Heart left ventricle (tissue), 16 donors: ENCODE data around the gene OBSL1. TPM values are rescaled to one million over a fixed set of nuclear protein-coding genes. Genes with fewer than 3 reads are reported as not detected.

Experiments
- ATAC-seq, 4 donors: fragments of 200-7000 bp; cut with Tn5 transposase; one replicate each; pipeline ENCODE4 v1.9.1; 2020 to 2022; ENCODE audit warnings: moderate library complexity in 4 of 4, mild to moderate bottlenecking in 3 of 4, moderate number of reproducible peaks in 1 of 4
- DNase-seq, 5 donors: peaks; one replicate each; pipeline ENCODE4 v3.0.0-alpha.2; 2020
- H3K27ac ChIP-seq, 12 donors: fragments of 200-600 bp; sonication (generic) in 4 of 12; one replicate each; pipeline versions ENCODE4 v1.5.0 to v1.8.0; 2016 to 2022; ENCODE audit warnings: mild to moderate bottlenecking in 2 of 12
- H3K27me3 ChIP-seq, 9 donors: fragments of 200-600 bp; sonication (generic) in 2 of 9; one replicate each; pipeline versions ENCODE4 v1.5.1 to v1.8.0; 2016 to 2022; ENCODE audit warnings: mild to moderate bottlenecking in 3 of 9
- H3K36me3 ChIP-seq, 9 donors: fragments of 200-600 bp; sonication (generic) in 2 of 9; one replicate each; pipeline versions ENCODE4 v1.5.0 to v1.8.0; 2018 to 2022; ENCODE audit warnings: mild to moderate bottlenecking in 2 of 9
- H3K4me1 ChIP-seq, 12 donors: fragments of 200-600 bp; sonication (generic) in 4 of 12; one replicate each; pipeline versions ENCODE4 v1.5.0 to v1.8.0; 2016 to 2022; ENCODE audit warnings: mild to moderate bottlenecking in 3 of 12
- H3K4me3 ChIP-seq, 12 donors: fragments of 200-600 bp; sonication (generic) in 4 of 12; one replicate each; pipeline versions ENCODE4 v1.5.0 to v1.8.0; 2017 to 2022; ENCODE audit warnings: mild to moderate bottlenecking in 9 of 12, moderate library complexity in 4 of 12
- H3K9me3 ChIP-seq, 12 donors: fragments of 200-600 bp; sonication (generic) in 4 of 12; one replicate each; pipeline versions ENCODE4 v1.5.0 to v1.8.0; 2016 to 2022; ENCODE audit warnings: mild to moderate bottlenecking in 1 of 12
- POLR2A ChIP-seq, 2 donors: fragments of 450-650 bp; IDR thresholded peaks; one replicate each; pipeline ENCODE4 v1.6.1; 2017; ENCODE audit warnings: antibody characterized with exemption in 2 of 2, mild to moderate bottlenecking in 2 of 2, moderate library complexity in 2 of 2
- WGBS, 4 donors: extraction: QIAGEN DNeasy Blood & Tissue Kit in 2 of 4; methylation state at CpG; one replicate each; pipeline versions ENCODE4 v1.1.5 to v1.1.7; 2013 to 2018; 5-methylcytosine and 5-hydroxymethylcytosine counted together
- intact Hi-C, 10 donors: fragments of 100-400 bp; cut with DNase I; formaldehyde crosslinking; loops; one replicate each; pipeline versions ENCODE4 v1.11.1 to v1.14.2; 2022
- polyA plus RNA-seq, 2 donors: library from polyadenylated mRNA; stranded (reverse); fragments of 200-250 nt; gene quantifications; one replicate each; pipeline ENCODE4 v1.2.3, GENCODE V29; 2013
- total RNA-seq, 9 donors: library from RNA; depleted of rRNA in 2 of 9; stranded (reverse); fragments of >200 nt in 2 of 9; fragmentation: NEBNext Ultra II Directional in 3 of 9; extraction: Animal tissue kit (Norgen Biotek cat#: 25700) in 3 of 9; gene quantifications; one replicate each; pipeline versions ENCODE4 v1.1.0 to v1.2.4, GENCODE V29; 2016 to 2023
- TF ChIP-seq, protein P1 (sequence below), 12 donors: fragments of 200-600 bp; sonication (generic) in 4 of 12; IDR thresholded peaks; one replicate each; pipeline versions ENCODE4 v1.5.0 to v1.8.0; 2018 to 2022; ENCODE audit warnings: antibody characterized with exemption in 12 of 12, mild to moderate bottlenecking in 5 of 12
- donor health status: ischemic (EF 13 %, LVEDD 7.1; RV severe dilation, severe dysfunction).
- donor health status: healthy with polysubstance abuse.
- donor health status: DM: no; HTN: yes; CAD: no.
- donor health status: DM: no; HTN: no; CAD: no.
- donor health status: ischemic (EF 25% LVEDD 6.9; RV normal size, moderate dysfunction).
- donor health status: ischemic (EF 25% LVEDD 5.7; RV mildly dilated, moderate dysfunction).
- donor health status: healthy.
- donor health status: DM: yes; HTN: yes; CAD: no.
- donor health status: ischemic (EF 35%, LVEDD 5.7; RV mildly dilated, moderate dysfunction).
- donor health status: nonischemic (EF 11% LVEDD 7.7; RV severe dilation, severe dysfunction).
- donor health status: DM: yes; HTN: yes; CAD: no.
- donor health status: PGD.
- donor health status: ischemic (EF 29% LVEDD 5.4; RV normal size, mild dysfunction).
- donor health status: nonischemic (EF 23%, LVEDD 6.1; RV moderate dilation, normal function).

Gene OBSL1
- total and polyA plus RNA-seq, 11 donors, result 88.1 to 230 (median 177) TPM

DNA sequence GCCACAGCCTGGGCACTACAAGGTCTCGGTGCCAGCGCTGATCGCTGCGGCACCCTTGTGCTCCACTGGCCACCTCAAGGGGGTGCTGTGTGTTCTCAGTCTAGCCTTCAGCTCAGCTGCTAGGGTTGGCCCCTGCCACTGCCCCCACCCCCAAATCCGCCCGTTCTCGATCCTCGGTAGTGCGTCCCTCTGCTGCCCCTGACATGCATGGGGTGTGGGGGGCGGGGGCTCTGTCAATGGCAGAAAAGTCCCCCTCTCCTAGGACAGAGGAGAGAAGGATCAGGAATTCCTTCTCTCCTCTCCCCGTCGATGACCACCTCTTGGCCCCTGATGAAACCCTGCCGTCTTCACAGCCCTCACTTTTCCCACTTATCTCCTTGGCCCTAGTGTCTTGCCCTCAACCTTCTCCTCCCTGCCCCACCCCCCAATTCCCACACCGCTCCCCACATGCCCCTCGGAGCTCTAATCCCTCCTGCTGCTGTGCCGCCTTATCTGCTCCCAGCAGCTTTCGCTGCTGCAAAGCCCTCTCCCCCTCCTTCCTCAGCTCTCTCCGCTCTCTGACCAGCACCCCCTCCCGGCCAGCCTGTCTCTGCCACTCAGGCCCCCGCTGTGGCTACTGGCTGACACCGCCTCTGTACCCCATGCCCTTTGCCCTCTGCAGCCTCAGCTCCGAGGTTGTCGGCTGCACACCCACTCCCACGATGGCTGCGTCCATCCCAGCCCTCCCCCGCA is 61.4 kb downstream of the OBSL1 start:
- peak; percentile 65 to 78 (median 72) for ATAC-seq
- no peak overlapping the region for H3K27ac ChIP-seq
- H3K9me3 ChIP-seq, result no peaks in the 10 kb centered on the region
- peaks cover 0 to 23% (median 19%) of the 10 kb centered on the region in 9 donors for H3K36me3 ChIP-seq
- H3K4me3 ChIP-seq, result peak overlapping the region in 9 of 12 donors; percentile 27 to 45 (median 31)
- WGBS, 4 donors, result 2 to 3% (median 2%) methylated on average over 17 to 26 of the region's 26 CpGs
- intact Hi-C loops, result no loop called here
- peaks cover 0 to 55% (median 24%) of the 10 kb centered on the region in 9 donors for H3K27me3 ChIP-seq
- DNase-seq, result peak in 3 of 5 donors; percentile 56 to 60 (median 58)
- peaks cover 0 to 59% (median 23%) of the 10 kb centered on the region in 12 donors for H3K4me1 ChIP-seq
- TF ChIP-seq, protein P1, sequence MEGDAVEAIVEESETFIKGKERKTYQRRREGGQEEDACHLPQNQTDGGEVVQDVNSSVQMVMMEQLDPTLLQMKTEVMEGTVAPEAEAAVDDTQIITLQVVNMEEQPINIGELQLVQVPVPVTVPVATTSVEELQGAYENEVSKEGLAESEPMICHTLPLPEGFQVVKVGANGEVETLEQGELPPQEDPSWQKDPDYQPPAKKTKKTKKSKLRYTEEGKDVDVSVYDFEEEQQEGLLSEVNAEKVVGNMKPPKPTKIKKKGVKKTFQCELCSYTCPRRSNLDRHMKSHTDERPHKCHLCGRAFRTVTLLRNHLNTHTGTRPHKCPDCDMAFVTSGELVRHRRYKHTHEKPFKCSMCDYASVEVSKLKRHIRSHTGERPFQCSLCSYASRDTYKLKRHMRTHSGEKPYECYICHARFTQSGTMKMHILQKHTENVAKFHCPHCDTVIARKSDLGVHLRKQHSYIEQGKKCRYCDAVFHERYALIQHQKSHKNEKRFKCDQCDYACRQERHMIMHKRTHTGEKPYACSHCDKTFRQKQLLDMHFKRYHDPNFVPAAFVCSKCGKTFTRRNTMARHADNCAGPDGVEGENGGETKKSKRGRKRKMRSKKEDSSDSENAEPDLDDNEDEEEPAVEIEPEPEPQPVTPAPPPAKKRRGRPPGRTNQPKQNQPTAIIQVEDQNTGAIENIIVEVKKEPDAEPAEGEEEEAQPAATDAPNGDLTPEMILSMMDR (IDR thresholded peaks at IDR 0.05), result peak; percentile 34 to 69 (median 52)
- TF ChIP-seq POLR2A (IDR thresholded peaks at IDR 0.05), result no peak

DNA sequence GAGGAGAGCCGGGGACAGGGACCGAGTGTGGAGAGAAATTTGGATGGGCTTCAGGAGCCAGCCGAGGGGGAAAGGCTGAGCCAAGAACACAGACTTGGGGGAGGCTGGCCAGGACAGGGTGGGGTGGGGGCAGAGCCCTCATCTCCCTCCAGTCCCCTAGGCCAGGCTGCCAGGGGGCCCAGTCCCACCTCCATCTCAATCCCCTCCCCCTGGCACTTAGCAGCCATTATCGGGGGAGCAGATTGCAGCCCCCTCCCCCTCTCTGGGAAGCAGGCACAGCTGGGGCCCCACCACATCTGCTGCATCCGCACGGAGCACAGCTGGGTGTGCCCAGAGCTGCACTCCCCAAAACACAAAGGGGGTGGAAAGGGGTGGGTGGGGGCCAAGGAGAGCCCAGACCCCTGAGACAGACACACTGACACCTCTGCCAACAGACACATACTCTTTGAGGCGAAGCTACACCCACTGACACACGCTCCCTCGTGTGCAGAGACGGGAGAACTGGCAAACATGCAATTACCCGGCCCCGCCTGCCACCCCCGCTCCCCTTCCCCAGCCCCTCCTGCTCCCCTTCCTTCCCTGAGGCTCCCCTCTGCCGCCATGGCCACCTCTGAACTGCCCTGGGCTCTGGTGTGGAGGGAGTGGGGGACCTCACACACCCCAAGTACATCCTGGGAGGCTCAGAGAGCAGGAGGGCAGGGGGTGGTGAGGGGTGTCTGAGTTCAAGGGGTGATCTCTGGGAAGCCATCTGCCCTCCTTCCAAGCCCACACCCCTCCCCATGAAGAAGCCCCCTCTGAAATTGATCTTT is 62.2 kb downstream of the OBSL1 start:
- Histone ChIP-seq H3K36me3 (peaks cover 0 to 31% (median 26%) of the 10 kb centered on the region in 9 donors), H3K27ac (no peak overlapping the region), H3K4me1 (peaks cover 0 to 51% (median 18%) of the 10 kb centered on the region in 12 donors), H3K9me3 (no peaks in the 10 kb centered on the region), H3K4me3 (peak overlapping the region in 2 of 12 donors; percentile 31 to 40), H3K27me3 (peaks cover 0 to 47% (median 18%) of the 10 kb centered on the region in 9 donors)
- TF ChIP-seq, protein P1 (IDR thresholded peaks at IDR 0.05), result no peak
- no peak for TF ChIP-seq POLR2A (IDR thresholded peaks at IDR 0.05)
- DNase-seq, result peak in 1 of 5 donors; percentile 17
- ATAC-seq, result peak in 3 of 4 donors; percentile 2 to 11 (median 8)
- intact Hi-C loops, result no loop called here
- 10 to 18% (median 13%) methylated on average over 5 to 14 of the region's 14 CpGs for WGBS, 4 donors

DNA sequence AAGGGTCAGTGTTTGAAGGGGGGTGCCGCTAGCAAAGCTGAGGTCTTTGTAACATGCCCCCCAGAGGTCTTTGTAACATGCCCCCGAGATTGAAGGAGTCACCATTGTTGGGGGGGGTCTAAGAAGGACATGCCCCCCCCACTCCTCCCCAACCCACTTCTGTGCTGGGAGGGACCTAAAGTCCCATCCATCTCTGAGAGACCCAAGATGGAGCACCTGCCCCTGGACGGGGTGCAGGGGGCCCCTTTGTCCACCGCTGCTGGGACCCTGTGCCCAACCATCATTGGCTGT is 63.0 kb downstream of the OBSL1 start:
- ATAC-seq, result no peak
- 66 to 78% (median 70%) methylated on average over 4 of the region's 4 CpGs for WGBS, 4 donors
- DNase-seq, result no peak
- Histone ChIP-seq H3K27ac (no peak overlapping the region), H3K27me3 (peaks cover 0 to 39% (median 11%) of the 10 kb centered on the region in 9 donors), H3K4me3 (no peak overlapping the region), H3K9me3 (no peaks in the 10 kb centered on the region), H3K4me1 (peaks cover 0 to 44% (median 15%) of the 10 kb centered on the region in 12 donors), H3K36me3 (peaks cover 0 to 39% (median 34%) of the 10 kb centered on the region in 9 donors)
- TF ChIP-seq, protein P1 (IDR thresholded peaks at IDR 0.05), result no peak
- TF ChIP-seq POLR2A (IDR thresholded peaks at IDR 0.05), result no peak
- intact Hi-C loops, result no loop called here
